AG04450 (cell line): Measurements from ENCODE around the gene RAB11FIP4. TPM values are rescaled to one million over a fixed set of nuclear protein-coding genes. Genes with fewer than 3 reads are reported as not detected.
"Not testable (repeated sequence)": the region's sequence is repeated elsewhere in the genome, so short reads cannot be mapped to it uniquely, and the experiment has no call there.

ENCODE experiments used
- CTCF ChIA-PET: fragments of 300-600, 350-600 bp; formaldehyde crosslinking; extraction: SDS; loops from one replicate; lab custom pipeline; 2022; ENCODE audit warnings: antibody characterized with exemption, inconsistent platforms; lab: Charles Lee
- POLR2A ChIA-PET: fragments of 350-600 bp; formaldehyde crosslinking; extraction: SDS; loops from one replicate; lab custom pipeline; 2021; ENCODE audit warnings: antibody characterized with exemption, inconsistent platforms; lab: Yijun Ruan, JAX
- DNase-seq: peaks from one replicate; pipeline ENCODE4 v3.0.0-alpha.2; 2011; ENCODE audit warnings: low read depth, low spot score
- H3K27ac ChIP-seq: one replicate; pipeline ENCODE4 v1.5.1; 2012; ENCODE audit warnings: low read depth, low read length, control low read depth
- H3K27me3 ChIP-seq: one replicate; pipeline ENCODE4 v1.6.0; 2012; ENCODE audit warnings: low read length; ENCODE audit not compliant: control insufficient read depth, insufficient read depth
- H3K4me3 ChIP-seq: 2 replicates; pipeline ENCODE4 v1.5.1; 2011; ENCODE audit warnings: mild to moderate bottlenecking, low read depth, low read length, control low read depth
- H3K9me3 ChIP-seq: 2 replicates; pipeline ENCODE4 v1.5.1; 2012; ENCODE audit warnings: low read length; ENCODE audit not compliant: control insufficient read depth, insufficient read depth
- CTCF ChIP-seq: IDR thresholded peaks from 2 replicates; pipeline ENCODE4 v1.5.1; 2011; ENCODE audit warnings: low read depth, low read length, control low read depth, inconsistent platforms
- polyA minus RNA-seq: library from RNA; depleted of rRNA, polyadenylated mRNA; stranded (reverse); fragments of >200 nt; gene quantifications from 2 replicates; pipeline ENCODE4 v1.2.3, GENCODE V29; 2011; rRNA and poly(A)+ RNA removed
- polyA plus RNA-seq: library from polyadenylated mRNA; depleted of rRNA; stranded (reverse); fragments of >200 nt; gene quantifications from 2 replicates; pipeline ENCODE4 v1.2.3, GENCODE V29; 2011; rRNA removed

Gene RAB11FIP4
- polyA plus RNA-seq (0.32 and 0.58 TPM in 2 replicates), polyA minus RNA-seq (0.30 and 2.2 TPM in 2 replicates)

GRCh38 chr17:31391496-31391949, at the start of gene RAB11FIP4:
RAB11FIP4 (plus strand) TSS chr17:31391675; CDS start chr17:31391853, 178 bp downstream.
- ChIA-PET POLR2A (no interaction called here), CTCF (no interaction called here)
- peak within 1 kb of the TSS; percentile 38 for H3K4me3 ChIP-seq

GRCh38 chr17:31345191-31345747, 46.2 kb upstream of the RAB11FIP4 start:
- H3K27me3 ChIP-seq, H3K9me3 ChIP-seq, H3K27ac ChIP-seq, H3K4me3 ChIP-seq, DNase-seq, CTCF ChIA-PET, POLR2A ChIA-PET: not testable (repeated sequence)

More at GRCh38 chr17:31391496-31391949, at the start of gene RAB11FIP4:
- no peak within 1 kb of the TSS for H3K27ac ChIP-seq
- no peak for DNase-seq
- H3K27me3 ChIP-seq: peaks cover 37% of the 10 kb centered on the region
- no peak for TF ChIP-seq CTCF
- H3K9me3 ChIP-seq: no peaks in the 10 kb centered on the region

- TF ChIP-seq CTCF: no peak
- DNase-seq: no peak
- ChIA-PET POLR2A (no interaction called here), CTCF (interaction anchor here (0.9 kb wide), 1 partner anchor 9 kb away, joined by 3 read pairs; no protein-coding TSS in a partner anchor)
- no peak overlapping the region for H3K4me3 ChIP-seq
- H3K27ac ChIP-seq: no peak overlapping the region
- no peaks in the 10 kb centered on the region for H3K27me3 ChIP-seq
- H3K9me3 ChIP-seq: no peaks in the 10 kb centered on the region
Measured at GRCh38 chr17:31349454-31349853, 42.0 kb upstream of the RAB11FIP4 start.

- ChIA-PET CTCF (interaction anchor here (1.3 kb wide), 1 partner anchor 13 kb away, joined by 3 read pairs; no protein-coding TSS in a partner anchor), POLR2A (interaction anchor here (0.6 kb wide), 2 partner anchors 12 to 338 kb away, joined by 3 to 4 read pairs; no protein-coding TSS in a partner anchor)
- no peaks in the 10 kb centered on the region for H3K27me3 ChIP-seq
- H3K27ac ChIP-seq: no peak overlapping the region
- no peak for TF ChIP-seq CTCF
- DNase-seq: no peak
- no peaks in the 10 kb centered on the region for H3K9me3 ChIP-seq
- no peak overlapping the region for H3K4me3 ChIP-seq
Measured at GRCh38 chr17:31355935-31356334, 35.5 kb upstream of the RAB11FIP4 start.

- ChIA-PET POLR2A (no interaction called here), CTCF (no interaction called here)
- no peak for TF ChIP-seq CTCF
- Histone ChIP-seq H3K9me3 (no peaks in the 10 kb centered on the region), H3K27ac (no peak overlapping the region), H3K27me3 (no peaks in the 10 kb centered on the region), H3K4me3 (no peak overlapping the region)
- DNase-seq: no peak
Measured at GRCh38 chr17:31357091-31357490, 34.4 kb upstream of the RAB11FIP4 start.
